Panc1 (cell line): ENCODE data around the gene ERC2. TPM values are rescaled to one million over a fixed set of nuclear protein-coding genes. Genes with fewer than 3 reads are reported as not detected.

Experiments used
- ATAC-seq: fragments of 200-7000 bp; cut with Tn5 transposase; 2 replicates; pipeline ENCODE4 v1.9.1; 2020; ENCODE audit warnings: mild to moderate bottlenecking, moderate library complexity
- BruUV-seq: library from RNA; stranded (reverse); fragments of 400-500 nt; replicated peaks from 2 replicates; lab custom pipeline; 2021; lab: Mats Ljungman, UMichigan
- CTCF ChIA-PET: fragments of 300-600 bp; sonication (Branson Sonifier 250); formaldehyde crosslinking; loops from one replicate; lab custom pipeline; 2022; ENCODE audit warnings: antibody characterized with exemption; lab: Charles Lee
- POLR2A ChIA-PET: fragments of 300-600 bp; sonication (Branson Sonifier 250); formaldehyde crosslinking; loops from one replicate; lab custom pipeline; 2022; ENCODE audit warnings: antibody characterized with exemption; lab: Charles Lee
- DNase-seq: peaks from one replicate; pipeline ENCODE4 v3.0.0-alpha.2; 2010; ENCODE audit warnings: low read depth, low spot score
- H3K27ac ChIP-seq: 2 replicates; pipeline ENCODE4 v1.5.1; 2011; ENCODE audit warnings: mild to moderate bottlenecking, low read length, inconsistent platforms
- H3K27me3 ChIP-seq: fragments of 200-500 bp; sonication (Bioruptor generic); 2 replicates; pipeline ENCODE4 v1.6.0; 2014; ENCODE audit warnings: low read length, inconsistent platforms; ENCODE audit not compliant: control insufficient read depth, insufficient read depth
- H3K36me3 ChIP-seq: fragments of 200-500 bp; sonication (Bioruptor generic); 2 replicates; pipeline ENCODE4 v1.5.1; 2014; ENCODE audit warnings: inconsistent platforms, mild to moderate bottlenecking, low read length, moderate library complexity; ENCODE audit not compliant: control insufficient read depth, insufficient read depth
- H3K4me1 ChIP-seq: 2 replicates; pipeline ENCODE4 v1.5.1; 2011; ENCODE audit warnings: inconsistent platforms, mild to moderate bottlenecking, low read length, moderate library complexity; ENCODE audit not compliant: control insufficient read depth, insufficient read depth
- H3K4me3 ChIP-seq, 2 experiments: 2 replicates each; pipeline ENCODE4 v1.5.1; 2011 to 2012; ENCODE audit warnings: low read depth in 2 of 2, low read length in 2 of 2, mild to moderate bottlenecking in 2 of 2, inconsistent platforms in 1 of 2, moderate library complexity in 1 of 2
- H3K9me3 ChIP-seq: fragments of 200-500 bp; sonication (Bioruptor generic); 2 replicates; pipeline ENCODE4 v1.5.1; 2014; ENCODE audit warnings: low read depth, mild to moderate bottlenecking, inconsistent platforms, low read length, moderate library complexity; ENCODE audit not compliant: control insufficient read depth, insufficient read depth
- POLR2AphosphoS5 ChIP-seq: IDR thresholded peaks from 2 replicates; pipeline ENCODE4 v1.6.1; 2012; ENCODE audit warnings: mild to moderate bottlenecking, low read depth, low read length, moderate library complexity
- SIN3A ChIP-seq: IDR thresholded peaks from 2 replicates; pipeline ENCODE4 v1.6.1; 2012; ENCODE audit warnings: low read depth, mild to moderate bottlenecking, low read length, moderate library complexity, borderline replicate concordance; ENCODE audit not compliant: insufficient read depth
- TCF7L2 ChIP-seq: IDR thresholded peaks from 2 replicates; pipeline ENCODE4 v1.6.1; 2011; ENCODE audit warnings: mild to moderate bottlenecking, low read depth, low read length, inconsistent platforms
- in situ Hi-C: cut with HindIII; loops from 2 replicates; pipeline ENCODE4 v1.10.0; 2016; ENCODE audit warnings: low sequenced_read_pairs, low pct_unique_long_range_greater_than_20kb
- intact Hi-C: fragments of 100-400 bp; cut with micrococcal nuclease; formaldehyde crosslinking; loops from one replicate; pipeline ENCODE4 v1.10.0; 2022; ENCODE audit not compliant: unreplicated experiment
- total RNA-seq: library from RNA; stranded (reverse); gene quantifications from one replicate; pipeline ENCODE4 v1.2.1, GENCODE V29; 2021; ENCODE audit not compliant: unreplicated experiment
- TF ChIP-seq, protein P1 (sequence below), 2 experiments: IDR thresholded peaks; 2 replicates each; pipeline ENCODE4 v1.6.1; 2011 to 2012; ENCODE audit warnings: low read depth in 2 of 2, control low read depth in 1 of 2, low read length in 1 of 2, mild to moderate bottlenecking in 1 of 2, moderate library complexity in 1 of 2; ENCODE audit not compliant: insufficient read depth in 1 of 2
- TF ChIP-seq, protein P2 (sequence below): fragments of 450-650 bp; IDR thresholded peaks from 2 replicates; pipeline ENCODE4 v1.5.1; 2017; ENCODE audit warnings: mild to moderate bottlenecking

Gene ERC2
- total RNA-seq, 1 experiment from 2014 or later, result 0.33 TPM

DNA sequence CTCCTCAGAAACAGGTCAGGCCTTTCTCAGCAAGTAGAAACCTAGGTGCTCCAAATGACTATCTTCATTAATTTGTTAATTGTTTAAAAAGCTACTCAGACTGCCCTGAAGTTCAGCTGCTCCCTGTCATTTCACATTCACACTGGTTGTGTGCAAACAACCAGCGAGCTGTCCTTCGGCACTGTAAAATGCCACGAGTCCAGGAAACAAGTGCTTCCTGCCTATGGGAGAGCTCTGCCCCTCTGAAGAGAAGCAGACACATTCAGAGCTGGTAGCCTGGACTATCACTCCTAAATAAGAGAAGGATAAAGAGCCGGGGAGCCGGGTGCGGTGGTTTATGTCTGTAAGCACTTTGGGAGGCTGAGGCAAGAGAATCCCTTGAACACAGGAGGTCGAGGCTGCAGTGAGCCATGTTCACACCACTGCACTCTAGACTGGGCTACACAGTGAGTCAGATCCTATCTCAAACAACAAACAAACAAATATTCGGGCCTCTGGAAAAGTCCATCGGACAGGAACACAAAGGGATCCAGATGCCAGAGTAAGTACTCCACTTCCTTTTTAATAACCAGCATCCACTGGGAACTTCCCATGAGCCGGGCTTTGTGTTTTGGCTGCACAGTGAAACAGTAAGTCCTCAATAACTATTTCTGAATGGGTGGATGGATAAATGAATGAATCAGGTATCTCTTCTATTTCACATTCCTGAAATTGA lies 866.7 kb downstream of the ERC2 start:
- in situ Hi-C loops, result no loop called here
- no TSS peak for BruUV-seq
- H3K4me1 ChIP-seq, result no peaks in the 10 kb centered on the region

GRCh38 chr3:55598224-55598623 lies 870.0 kb downstream of the ERC2 start:
- no peak for DNase-seq
- no peaks in the 10 kb centered on the region for H3K9me3 ChIP-seq
- no peaks in the 10 kb centered on the region for H3K27me3 ChIP-seq
- no peak for ATAC-seq
- H3K4me1 ChIP-seq, result no peaks in the 10 kb centered on the region
- no peak overlapping the region for H3K4me3 ChIP-seq
- H3K27ac ChIP-seq, result no peak overlapping the region
- POLR2A ChIA-PET, result no interaction called here
- no TSS peak for BruUV-seq
- H3K36me3 ChIP-seq, result no peaks in the 10 kb centered on the region
- TF ChIP-seq, protein P1, sequence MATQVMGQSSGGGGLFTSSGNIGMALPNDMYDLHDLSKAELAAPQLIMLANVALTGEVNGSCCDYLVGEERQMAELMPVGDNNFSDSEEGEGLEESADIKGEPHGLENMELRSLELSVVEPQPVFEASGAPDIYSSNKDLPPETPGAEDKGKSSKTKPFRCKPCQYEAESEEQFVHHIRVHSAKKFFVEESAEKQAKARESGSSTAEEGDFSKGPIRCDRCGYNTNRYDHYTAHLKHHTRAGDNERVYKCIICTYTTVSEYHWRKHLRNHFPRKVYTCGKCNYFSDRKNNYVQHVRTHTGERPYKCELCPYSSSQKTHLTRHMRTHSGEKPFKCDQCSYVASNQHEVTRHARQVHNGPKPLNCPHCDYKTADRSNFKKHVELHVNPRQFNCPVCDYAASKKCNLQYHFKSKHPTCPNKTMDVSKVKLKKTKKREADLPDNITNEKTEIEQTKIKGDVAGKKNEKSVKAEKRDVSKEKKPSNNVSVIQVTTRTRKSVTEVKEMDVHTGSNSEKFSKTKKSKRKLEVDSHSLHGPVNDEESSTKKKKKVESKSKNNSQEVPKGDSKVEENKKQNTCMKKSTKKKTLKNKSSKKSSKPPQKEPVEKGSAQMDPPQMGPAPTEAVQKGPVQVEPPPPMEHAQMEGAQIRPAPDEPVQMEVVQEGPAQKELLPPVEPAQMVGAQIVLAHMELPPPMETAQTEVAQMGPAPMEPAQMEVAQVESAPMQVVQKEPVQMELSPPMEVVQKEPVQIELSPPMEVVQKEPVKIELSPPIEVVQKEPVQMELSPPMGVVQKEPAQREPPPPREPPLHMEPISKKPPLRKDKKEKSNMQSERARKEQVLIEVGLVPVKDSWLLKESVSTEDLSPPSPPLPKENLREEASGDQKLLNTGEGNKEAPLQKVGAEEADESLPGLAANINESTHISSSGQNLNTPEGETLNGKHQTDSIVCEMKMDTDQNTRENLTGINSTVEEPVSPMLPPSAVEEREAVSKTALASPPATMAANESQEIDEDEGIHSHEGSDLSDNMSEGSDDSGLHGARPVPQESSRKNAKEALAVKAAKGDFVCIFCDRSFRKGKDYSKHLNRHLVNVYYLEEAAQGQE (IDR thresholded peaks at IDR 0.05; ENCODE audit: insufficient read depth in 1 of 2, low read depth in 2 of 2, low read length in 1 of 2), result no peak
- TF ChIP-seq TCF7L2 (no peak), POLR2AphosphoS5 (no peak), SIN3A (no peak)
- TF ChIP-seq, protein P2, sequence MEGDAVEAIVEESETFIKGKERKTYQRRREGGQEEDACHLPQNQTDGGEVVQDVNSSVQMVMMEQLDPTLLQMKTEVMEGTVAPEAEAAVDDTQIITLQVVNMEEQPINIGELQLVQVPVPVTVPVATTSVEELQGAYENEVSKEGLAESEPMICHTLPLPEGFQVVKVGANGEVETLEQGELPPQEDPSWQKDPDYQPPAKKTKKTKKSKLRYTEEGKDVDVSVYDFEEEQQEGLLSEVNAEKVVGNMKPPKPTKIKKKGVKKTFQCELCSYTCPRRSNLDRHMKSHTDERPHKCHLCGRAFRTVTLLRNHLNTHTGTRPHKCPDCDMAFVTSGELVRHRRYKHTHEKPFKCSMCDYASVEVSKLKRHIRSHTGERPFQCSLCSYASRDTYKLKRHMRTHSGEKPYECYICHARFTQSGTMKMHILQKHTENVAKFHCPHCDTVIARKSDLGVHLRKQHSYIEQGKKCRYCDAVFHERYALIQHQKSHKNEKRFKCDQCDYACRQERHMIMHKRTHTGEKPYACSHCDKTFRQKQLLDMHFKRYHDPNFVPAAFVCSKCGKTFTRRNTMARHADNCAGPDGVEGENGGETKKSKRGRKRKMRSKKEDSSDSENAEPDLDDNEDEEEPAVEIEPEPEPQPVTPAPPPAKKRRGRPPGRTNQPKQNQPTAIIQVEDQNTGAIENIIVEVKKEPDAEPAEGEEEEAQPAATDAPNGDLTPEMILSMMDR, result no peak
- CTCF ChIA-PET, result no interaction called here
- in situ Hi-C loops, result no loop called here
- intact Hi-C loops, result no loop called here

More for the DNA sequence above, 866.7 kb downstream of the ERC2 start:
- Histone ChIP-seq H3K27ac (no peak overlapping the region), H3K9me3 (no peaks in the 10 kb centered on the region), H3K27me3 (no peaks in the 10 kb centered on the region), H3K36me3 (no peaks in the 10 kb centered on the region), H3K4me3 (no peak overlapping the region)
- no peak for ATAC-seq
- TF ChIP-seq POLR2AphosphoS5, result no peak
- TF ChIP-seq, protein P2, result no peak
- intact Hi-C loops, result no loop called here
- ChIA-PET POLR2A (no interaction called here), CTCF (no interaction called here)
- no peak for DNase-seq
